Measurements from ENCODE around the gene NKTR. TPM values are rescaled to one million over a fixed set of nuclear protein-coding genes. Genes with fewer than 3 reads are reported as not detected.

NKTR gene
- total RNA-seq, 2 donors from 2014 or later: 101 to 116 TPM

DNA sequence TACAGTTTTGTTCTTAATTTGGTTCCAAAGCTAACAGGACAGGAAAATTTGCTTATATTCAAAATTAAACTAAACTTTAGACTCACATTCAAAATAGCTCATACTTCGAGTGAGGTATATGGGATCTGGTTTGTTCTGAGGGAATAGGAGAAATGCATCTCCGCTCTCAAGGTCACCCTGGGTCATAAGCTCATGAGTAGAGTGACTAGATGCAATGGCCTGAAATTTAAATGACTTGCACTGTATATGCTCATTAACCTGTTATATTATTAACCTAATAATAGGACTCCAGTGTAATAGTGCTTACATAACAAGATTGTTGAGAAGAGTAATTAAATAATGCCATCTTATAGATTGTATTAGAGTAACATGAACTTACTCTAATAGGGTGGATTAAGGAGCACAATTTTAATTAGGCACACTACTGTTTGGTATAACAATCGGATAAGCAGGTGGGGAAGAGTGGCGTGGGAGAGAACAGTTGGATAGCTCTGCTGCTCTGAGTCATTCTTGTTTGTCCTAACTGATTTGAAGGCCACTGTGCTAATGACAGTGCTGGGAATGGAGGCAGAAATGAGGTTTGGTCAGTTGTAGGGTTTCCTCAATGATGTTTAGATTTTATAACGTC is 5.2 kb downstream of the NKTR start:
- Mint-ChIP-seq H3K27ac (peak overlapping the region; percentile 42), H3K4me3 (no peak overlapping the region), H3K9me3 (peaks cover 6% of the 10 kb centered on the region), H3K27me3 (ENCODE audit: insufficient read depth) (no peaks in the 10 kb centered on the region), H3K36me3 (ENCODE audit: low read depth) (peaks cover 49% of the 10 kb centered on the region), H3K4me1 (peaks cover 13% of the 10 kb centered on the region)
- Histone ChIP-seq H3K4me3 (ENCODE audit: low read length) (no peak overlapping the region), H3K4me1 (ENCODE audit: control insufficient read depth, insufficient read depth, low read length) (no peaks in the 10 kb centered on the region), H3K36me3 (ENCODE audit: control insufficient read depth, insufficient read depth, low read length) (peaks cover 65% of the 10 kb centered on the region), H3K9me3 (ENCODE audit: control insufficient read depth, low read length) (no peaks in the 10 kb centered on the region), H3K27ac (ENCODE audit: low read depth, low read length) (no peak overlapping the region), H3K27me3 (ENCODE audit: control insufficient read depth, insufficient read depth, low read length, poor library complexity, severe bottlenecking) (no peaks in the 10 kb centered on the region), H3K9ac (ENCODE audit: extremely low read depth, low read length, poor library complexity, severe bottlenecking) (no peak overlapping the region)
- WGBS, 2 experiments (ENCODE audit: insufficient coverage in 1 of 2, insufficient read length in 1 of 2): 89 to 94% methylated on average over 4 of the region's 5 CpGs
- no peak for DNase-seq
- TF ChIP-seq, protein P1, sequence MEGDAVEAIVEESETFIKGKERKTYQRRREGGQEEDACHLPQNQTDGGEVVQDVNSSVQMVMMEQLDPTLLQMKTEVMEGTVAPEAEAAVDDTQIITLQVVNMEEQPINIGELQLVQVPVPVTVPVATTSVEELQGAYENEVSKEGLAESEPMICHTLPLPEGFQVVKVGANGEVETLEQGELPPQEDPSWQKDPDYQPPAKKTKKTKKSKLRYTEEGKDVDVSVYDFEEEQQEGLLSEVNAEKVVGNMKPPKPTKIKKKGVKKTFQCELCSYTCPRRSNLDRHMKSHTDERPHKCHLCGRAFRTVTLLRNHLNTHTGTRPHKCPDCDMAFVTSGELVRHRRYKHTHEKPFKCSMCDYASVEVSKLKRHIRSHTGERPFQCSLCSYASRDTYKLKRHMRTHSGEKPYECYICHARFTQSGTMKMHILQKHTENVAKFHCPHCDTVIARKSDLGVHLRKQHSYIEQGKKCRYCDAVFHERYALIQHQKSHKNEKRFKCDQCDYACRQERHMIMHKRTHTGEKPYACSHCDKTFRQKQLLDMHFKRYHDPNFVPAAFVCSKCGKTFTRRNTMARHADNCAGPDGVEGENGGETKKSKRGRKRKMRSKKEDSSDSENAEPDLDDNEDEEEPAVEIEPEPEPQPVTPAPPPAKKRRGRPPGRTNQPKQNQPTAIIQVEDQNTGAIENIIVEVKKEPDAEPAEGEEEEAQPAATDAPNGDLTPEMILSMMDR (conservative IDR thresholded peaks at IDR 0.05): no peak

DNA sequence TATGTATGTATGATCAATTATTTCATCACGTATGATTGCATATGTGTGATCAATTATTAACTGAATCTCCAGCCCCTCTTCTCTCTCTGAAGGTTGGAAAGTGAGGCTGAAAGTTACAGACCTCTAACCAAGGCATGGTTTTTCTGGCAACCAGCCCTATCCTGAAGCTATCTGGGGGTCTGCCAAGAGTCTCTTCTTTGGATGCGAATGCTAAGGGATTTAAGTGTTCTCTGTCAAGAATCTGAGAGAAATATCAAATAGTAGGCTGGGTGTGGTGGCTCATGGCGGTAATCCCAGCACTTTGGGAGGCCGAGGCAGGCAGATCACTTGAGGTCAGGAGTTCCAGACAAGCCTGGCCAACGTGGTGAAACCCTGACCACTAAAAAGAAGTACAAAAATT is 8.1 kb downstream of the NKTR start:
- Histone ChIP-seq H3K27me3 (ENCODE audit: control insufficient read depth, insufficient read depth, low read length, poor library complexity, severe bottlenecking) (no peaks in the 10 kb centered on the region), H3K4me3 (ENCODE audit: low read length) (no peak overlapping the region), H3K36me3 (ENCODE audit: control insufficient read depth, insufficient read depth, low read length) (peaks cover 63% of the 10 kb centered on the region), H3K9ac (ENCODE audit: extremely low read depth, low read length, poor library complexity, severe bottlenecking) (no peak overlapping the region), H3K4me1 (ENCODE audit: control insufficient read depth, insufficient read depth, low read length) (no peaks in the 10 kb centered on the region), H3K27ac (ENCODE audit: low read depth, low read length) (no peak overlapping the region), H3K9me3 (ENCODE audit: control insufficient read depth, low read length) (no peaks in the 10 kb centered on the region)
- Mint-ChIP-seq H3K4me3 (no peak overlapping the region), H3K9me3 (peaks cover 4% of the 10 kb centered on the region), H3K27me3 (ENCODE audit: insufficient read depth) (no peaks in the 10 kb centered on the region), H3K4me1 (peaks cover 10% of the 10 kb centered on the region), H3K36me3 (ENCODE audit: low read depth) (peaks cover 47% of the 10 kb centered on the region), H3K27ac (no peak overlapping the region)
- WGBS, 2 experiments (ENCODE audit: insufficient coverage in 1 of 2, insufficient read length in 1 of 2): 95 to 97% methylated on average over 3 to 5 of the region's 5 CpGs
- TF ChIP-seq, protein P1 (conservative IDR thresholded peaks at IDR 0.05): no peak
- no peak for DNase-seq

DNA sequence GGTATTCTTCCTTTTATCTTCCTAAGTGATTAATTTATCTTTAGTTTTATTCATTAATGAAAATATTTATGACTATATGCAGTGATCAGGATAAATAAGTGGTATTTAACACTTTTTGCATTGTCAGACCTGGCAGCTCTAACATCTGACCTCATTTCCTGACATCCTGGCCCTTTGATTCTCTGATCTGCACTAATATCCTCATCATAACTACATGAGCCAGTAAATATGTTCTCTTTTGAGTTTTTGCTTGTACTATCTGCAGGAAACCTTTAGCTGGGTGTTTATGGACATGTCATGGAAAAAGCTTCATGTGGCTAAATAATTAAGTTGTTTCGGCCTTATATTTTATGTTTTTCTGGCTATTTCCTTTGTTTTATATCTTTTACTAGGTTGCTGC is 10.5 kb downstream of the NKTR start:
- no peak overlapping the region for H3K9ac ChIP-seq (ENCODE audit: extremely low read depth, low read length, poor library complexity, severe bottlenecking)
- no peaks in the 10 kb centered on the region for H3K9me3 Mint-ChIP-seq
- H3K36me3 ChIP-seq (ENCODE audit: control insufficient read depth, insufficient read depth, low read length): peaks cover 69% of the 10 kb centered on the region
- TF ChIP-seq, protein P1 (conservative IDR thresholded peaks at IDR 0.05): no peak
- H3K27ac ChIP-seq (ENCODE audit: low read depth, low read length): no peak overlapping the region
- H3K36me3 Mint-ChIP-seq (ENCODE audit: low read depth): peaks cover 39% of the 10 kb centered on the region
- H3K4me1 ChIP-seq (ENCODE audit: control insufficient read depth, insufficient read depth, low read length): no peaks in the 10 kb centered on the region
- no peak overlapping the region for H3K27ac Mint-ChIP-seq
- no peaks in the 10 kb centered on the region for H3K27me3 Mint-ChIP-seq (ENCODE audit: insufficient read depth)
- DNase-seq: no peak
- H3K27me3 ChIP-seq (ENCODE audit: control insufficient read depth, insufficient read depth, low read length, poor library complexity, severe bottlenecking): no peaks in the 10 kb centered on the region
- WGBS, 2 experiments (ENCODE audit: insufficient coverage in 1 of 2, insufficient read length in 1 of 2): 94 to 100% methylated on average over 1 of the region's 1 CpG
- peaks cover 3% of the 10 kb centered on the region for H3K4me1 Mint-ChIP-seq
- no peak overlapping the region for H3K4me3 ChIP-seq (ENCODE audit: low read length)
- H3K9me3 ChIP-seq (ENCODE audit: control insufficient read depth, low read length): no peaks in the 10 kb centered on the region
- H3K4me3 Mint-ChIP-seq: no peak overlapping the region
